Astrocyte of the spinal cord (primary cell): ENCODE results near the gene KCP.
A peak's percentile ranks its signal among the peaks of the same experiment; 100 is the strongest.

ENCODE experiments used
- DNase-seq: peaks from one replicate; pipeline ENCODE4 v3.0.0; 2011; ENCODE audit warnings: low read depth, low spot score
- H3K4me3 ChIP-seq: 2 replicates; pipeline ENCODE4 v1.5.1; 2011; ENCODE audit warnings: low read depth, mild to moderate bottlenecking, low read length, moderate library complexity
- CTCF ChIP-seq: IDR thresholded peaks from 2 replicates; pipeline ENCODE4 v1.5.1; 2012; ENCODE audit warnings: low read depth, mild to moderate bottlenecking, low read length, inconsistent platforms
- in situ Hi-C: cut with HindIII; loops from 2 replicates; pipeline ENCODE4 v1.10.0; 2017; ENCODE audit warnings: low sequenced_read_pairs

Gene KCP

GRCh38 chr7:128906001-128906765 is 4.3 kb downstream of the KCP start:
- DNase-seq, result no peak

GRCh38 chr7:128904381-128905197 is 5.9 kb downstream of the KCP start:
- in situ Hi-C loops, result no loop called here
- peak; percentile 60 for TF ChIP-seq CTCF
- no peak overlapping the region for H3K4me3 ChIP-seq
- peak; percentile 39 for DNase-seq

More at GRCh38 chr7:128906001-128906765, 4.3 kb downstream of the KCP start:
- no peak overlapping the region for H3K4me3 ChIP-seq
- TF ChIP-seq CTCF, result no peak
- in situ Hi-C loops, result no loop called here

GRCh38 chr7:128903621-128904361 is 6.7 kb downstream of the KCP start:
- no peak for TF ChIP-seq CTCF
- in situ Hi-C loops, result no loop called here
- no peak for DNase-seq
- H3K4me3 ChIP-seq, result no peak overlapping the region

- in situ Hi-C loops, result no loop called here
- H3K4me3 ChIP-seq, result no peak overlapping the region
- no peak for DNase-seq
- TF ChIP-seq CTCF, result no peak
Observed at GRCh38 chr7:128902761-128903585, 7.5 kb downstream of the KCP start.

GRCh38 chr7:128900237-128900636 is 10.3 kb downstream of the KCP start:
- H3K4me3 ChIP-seq, result no peak overlapping the region
- DNase-seq, result no peak
- in situ Hi-C loops, result no loop called here
- no peak for TF ChIP-seq CTCF
